ENCODE data around the gene RO60. TPM values are rescaled to one million over a fixed set of nuclear protein-coding genes. Genes with fewer than 3 reads are reported as not detected.

The RO60 gene
- 12.6 to 34.3 TPM (median 26.0 TPM) in 5 replicates for total RNA-seq (2022; extraction: Qiagen RNA extraction; ENCODE audit: low read depth)

GRCh38 chr1:193059282-193060114 is at the start of gene RO60, which contains the start of gene UCHL5:
Gene RO60 (plus strand): TSS chr1:193059612. CDS start chr1:193069055, 9,443 bp downstream.
Gene UCHL5 (minus strand): TSS chr1:193059360. CDS start chr1:193059260, 100 bp downstream.

GRCh38 chr1:193104907-193105820 is 45.8 kb downstream of the RO60 start, which contains the start of gene GLRX2:
Gene GLRX2 (minus strand): TSS chr1:193105414. CDS start chr1:193105382, 32 bp downstream.

Other genes starting within 250 kb of the RO60 start
- gene UCHL5, start 252 bp upstream of the RO60 start, total RNA-seq (2022; extraction: Qiagen RNA extraction; ENCODE audit: low read depth): 24.1 to 48.8 TPM (median 47.8 TPM) in 5 replicates
- 24.0 to 55.6 TPM (median 46.5 TPM) in 5 replicates for gene GLRX2, start 45.8 kb downstream of the RO60 start, total RNA-seq (2022; extraction: Qiagen RNA extraction; ENCODE audit: low read depth)
- gene CDC73, start 62.4 kb downstream of the RO60 start, total RNA-seq (2022; extraction: Qiagen RNA extraction; ENCODE audit: low read depth): 25.1 to 34.1 TPM (median 32.8 TPM) in 5 replicates
- not detected in 5 replicates for gene B3GALT2, start 127.0 kb downstream of the RO60 start, total RNA-seq (2022; extraction: Qiagen RNA extraction; ENCODE audit: low read depth)